G401 (cell line): Measurements from ENCODE around the gene CDH4. TPM values are rescaled to one million over a fixed set of nuclear protein-coding genes. Genes with fewer than 3 reads are reported as not detected.

Source experiments
- DNase-seq: peaks from one replicate; pipeline ENCODE4 v3.0.0-alpha.2; 2015; ENCODE audit warnings: low spot score
- in situ Hi-C: cut with HindIII; loops from 2 replicates; pipeline ENCODE4 v1.10.0; 2016; ENCODE audit warnings: low sequenced_read_pairs, mixed read lengths
- total RNA-seq: library from RNA; depleted of rRNA; stranded (reverse); fragments of >200 nt; shearing (Covaris generic); gene quantifications from 2 replicates; pipeline ENCODE4 v1.2.3, GENCODE V29; 2014

CDH4 gene
- total RNA-seq, 1 experiment from 2014 or later = 12.9 TPM

- no peak for DNase-seq
- in situ Hi-C loops = no loop called here
Measured at GRCh38 chr20:61949714-61950640, 697.9 kb downstream of the CDH4 start.

- DNase-seq = no peak
- in situ Hi-C loops = no loop called here
Measured at GRCh38 chr20:61950641-61951071, 698.6 kb downstream of the CDH4 start.

- in situ Hi-C loops = no loop called here
- no peak for DNase-seq
Measured at GRCh38 chr20:61951695-61952533, 699.9 kb downstream of the CDH4 start.

GRCh38 chr20:61953037-61954021 is 701.3 kb downstream of the CDH4 start:
- DNase-seq = no peak
- in situ Hi-C loops = no loop called here

- DNase-seq = no peak
- in situ Hi-C loops = no loop called here
Measured at GRCh38 chr20:61954276-61955021, 702.4 kb downstream of the CDH4 start.

- in situ Hi-C loops = no loop called here
- no peak for DNase-seq
Measured at GRCh38 chr20:61955668-61956395, 703.8 kb downstream of the CDH4 start.

- no peak for DNase-seq
- in situ Hi-C loops = no loop called here
Measured at GRCh38 chr20:61956396-61957342, 704.6 kb downstream of the CDH4 start.

- no peak for DNase-seq
- in situ Hi-C loops = no loop called here
Measured at GRCh38 chr20:61957961-61958715, 706.1 kb downstream of the CDH4 start.

- no peak for DNase-seq
- in situ Hi-C loops = no loop called here
Measured at GRCh38 chr20:61958773-61959700, 707.0 kb downstream of the CDH4 start.

- in situ Hi-C loops = no loop called here
- no peak for DNase-seq
Measured at GRCh38 chr20:61960836-61961235, 708.8 kb downstream of the CDH4 start.

- no peak for DNase-seq
- in situ Hi-C loops = no loop called here
Measured at GRCh38 chr20:61963149-61963548, 711.1 kb downstream of the CDH4 start.

GRCh38 chr20:61963885-61964674 is 712.0 kb downstream of the CDH4 start:
- DNase-seq = no peak
- in situ Hi-C loops = no loop called here

GRCh38 chr20:61964675-61965605 is 712.9 kb downstream of the CDH4 start:
- in situ Hi-C loops = no loop called here
- no peak for DNase-seq
